ENCODE results near the gene SMIM17.

Gene SMIM17

GRCh38 chr19:56642711-56643459, at the start of gene SMIM17:
SMIM17 (plus strand) TSS chr19:56643159; CDS start chr19:56645668, 2,509 bp downstream.
- no peak for ATAC-seq

GRCh38 chr19:56594446-56594782, 48.5 kb upstream of the SMIM17 start:
- TF ChIP-seq TCF4 (CRISPR knock-in tag; IDR thresholded peaks at IDR 0.05; ENCODE audit: borderline replicate concordance) (no peak), ZNF565 (CRISPR knock-in tag; conservative IDR thresholded peaks at IDR 0.05; ENCODE audit: low read depth) (no peak), PPARA (CRISPR knock-in tag; IDR thresholded peaks at IDR 0.05; ENCODE audit: borderline replicate concordance) (no peak), CSRNP3 (CRISPR knock-in tag; IDR thresholded peaks at IDR 0.05) (no peak), ZC3H10 (CRISPR knock-in tag; IDR thresholded peaks at IDR 0.05) (no peak)
- no peak for ATAC-seq

More at GRCh38 chr19:56642711-56643459, at the start of gene SMIM17:
- TF ChIP-seq BACH2 (CRISPR knock-in tag; IDR thresholded peaks at IDR 0.05; ENCODE audit: borderline replicate concordance) (no peak), POU6F1 (CRISPR knock-in tag; IDR thresholded peaks at IDR 0.05; ENCODE audit: borderline replicate concordance, low read depth) (no peak), PATZ1 (CRISPR knock-in tag; IDR thresholded peaks at IDR 0.05; ENCODE audit: borderline replicate concordance) (no peak), CSDC2 (CRISPR knock-in tag; IDR thresholded peaks at IDR 0.05) (no peak), ZNF70 (CRISPR knock-in tag; IDR thresholded peaks at IDR 0.05) (no peak), PPARA (CRISPR knock-in tag; IDR thresholded peaks at IDR 0.05; ENCODE audit: borderline replicate concordance) (no peak), OSR1 (CRISPR knock-in tag; IDR thresholded peaks at IDR 0.05) (no peak), RARB (CRISPR knock-in tag; IDR thresholded peaks at IDR 0.05) (no peak), TCF4 (CRISPR knock-in tag; IDR thresholded peaks at IDR 0.05; ENCODE audit: borderline replicate concordance) (no peak), ZNF8 (CRISPR knock-in tag; IDR thresholded peaks at IDR 0.05) (no peak), ZFP30 (CRISPR knock-in tag; IDR thresholded peaks at IDR 0.05) (no peak), ZC3H10 (CRISPR knock-in tag; IDR thresholded peaks at IDR 0.05) (no peak), TSHZ2 (CRISPR knock-in tag; IDR thresholded peaks at IDR 0.05) (no peak), CREB5 (CRISPR knock-in tag; IDR thresholded peaks at IDR 0.05; ENCODE audit: low read depth) (no peak), ISL1 (CRISPR knock-in tag; IDR thresholded peaks at IDR 0.05) (no peak), ARNTL (CRISPR knock-in tag; IDR thresholded peaks at IDR 0.05; ENCODE audit: borderline replicate concordance, low read depth) (no peak), TOX (CRISPR knock-in tag; IDR thresholded peaks at IDR 0.05; ENCODE audit: borderline replicate concordance) (no peak)

GRCh38 chr19:56594783-56595547, 48.0 kb upstream of the SMIM17 start, which contains the start of gene ZNF71:
ZNF71 (plus strand) TSS chr19:56595302; CDS start chr19:56601559, 6,257 bp downstream.
- peak; percentile 98 for ATAC-seq
- TF ChIP-seq ZNF565 (CRISPR knock-in tag; conservative IDR thresholded peaks at IDR 0.05; ENCODE audit: low read depth): no peak
- no peak for TF ChIP-seq CSRNP3 (CRISPR knock-in tag; IDR thresholded peaks at IDR 0.05)
- no peak for TF ChIP-seq ZFP30 (CRISPR knock-in tag; IDR thresholded peaks at IDR 0.05)
- no peak for TF ChIP-seq ZNF8 (CRISPR knock-in tag; IDR thresholded peaks at IDR 0.05)
- TF ChIP-seq TCF4 (CRISPR knock-in tag; IDR thresholded peaks at IDR 0.05; ENCODE audit: borderline replicate concordance): no peak
- TF ChIP-seq ZFP3 (CRISPR knock-in tag; IDR thresholded peaks at IDR 0.05): no peak
- TF ChIP-seq TSHZ2 (CRISPR knock-in tag; IDR thresholded peaks at IDR 0.05): no peak
- TF ChIP-seq OSR1 (CRISPR knock-in tag; IDR thresholded peaks at IDR 0.05): no peak
- no peak for TF ChIP-seq TOX (CRISPR knock-in tag; IDR thresholded peaks at IDR 0.05; ENCODE audit: borderline replicate concordance)
- no peak for TF ChIP-seq ARNTL (CRISPR knock-in tag; IDR thresholded peaks at IDR 0.05; ENCODE audit: borderline replicate concordance, low read depth)
- TF ChIP-seq ZNF70 (CRISPR knock-in tag; IDR thresholded peaks at IDR 0.05): no peak
- no peak for TF ChIP-seq ISL1 (CRISPR knock-in tag; IDR thresholded peaks at IDR 0.05)

Data from SK-N-SH treated with all-trans-retinoic acid at 6 μM for 48 hours (cell line).